ENCODE data around the gene NCL. TPM values are rescaled to one million over a fixed set of nuclear protein-coding genes. Genes with fewer than 3 reads are reported as not detected.

NCL gene
- total RNA-seq, 1 experiment from 2014 or later: 1,328 TPM

Other genes starting within 250 kb of the NCL start
- 0.09 TPM in 1 of 2 replicates, not detected in the other for gene B3GNT7, start 68.8 kb downstream of the NCL start, total RNA-seq (2021)
- not detected in 2 replicates for gene NMUR1, start 66.0 kb upstream of the NCL start, total RNA-seq (2021)
- gene TEX44, start 128.4 kb upstream of the NCL start, total RNA-seq (2021): not detected in 2 replicates
- gene PTMA, start 244.0 kb upstream of the NCL start, total RNA-seq (2021): 1,708 and 1,722 TPM in 2 replicates

All from A673 (cell line).